HG03469 (cell line): ENCODE data around the gene ALDH3B1.

Experiments
- ATAC-seq: cut with Tn5 transposase; IDR thresholded peaks from one replicate; pipeline ENCODE4 v1.9.1; 2021; ENCODE audit warnings: mild to moderate bottlenecking, moderate library complexity, moderate number of reproducible peaks; ENCODE audit not compliant: unreplicated experiment

The ALDH3B1 gene

GRCh38 chr11:68066742-68067141, 56.6 kb downstream of the ALDH3B1 start:
- ATAC-seq = no peak

GRCh38 chr11:68067991-68068390, 57.9 kb downstream of the ALDH3B1 start:
- no peak for ATAC-seq

GRCh38 chr11:68071281-68072048, 61.3 kb downstream of the ALDH3B1 start:
- ATAC-seq = no peak

- no peak for ATAC-seq
These were observed 64.6 kb downstream of the ALDH3B1 start for GRCh38 chr11:68074584-68075352.

GRCh38 chr11:68076371-68077042, 66.4 kb downstream of the ALDH3B1 start:
- no peak for ATAC-seq

- no peak for ATAC-seq
These were observed 67.8 kb downstream of the ALDH3B1 start for GRCh38 chr11:68077617-68078582.
